H9 (cell line): Measurements from ENCODE around the gene PLXNC1. TPM values are rescaled to one million over a fixed set of nuclear protein-coding genes. Genes with fewer than 3 reads are reported as not detected.
A peak's percentile ranks its signal among the peaks of the same experiment; 100 is the strongest.

ENCODE experiments used
- DNase-seq: peaks from one replicate; pipeline ENCODE4 v3.0.0-alpha.2; 2017
- H2AFZ ChIP-seq: one replicate; pipeline ENCODE4 v1.6.1; 2013; ENCODE audit warnings: mild to moderate bottlenecking, low read length, control low read depth, moderate library complexity
- H2AK5ac ChIP-seq: 2 replicates; pipeline ENCODE4 v1.6.1; 2013; ENCODE audit warnings: low read length, control low read depth, mixed read lengths; ENCODE audit not compliant: insufficient read length
- H2BK120ac ChIP-seq: one replicate; pipeline ENCODE4 v1.6.1; 2013; ENCODE audit warnings: low read depth, mild to moderate bottlenecking, low read length, control low read depth, inconsistent platforms; ENCODE audit not compliant: poor library complexity, severe bottlenecking
- H2BK12ac ChIP-seq: 2 replicates; pipeline ENCODE4 v1.6.1; 2013; ENCODE audit warnings: low read length, control low read depth, mixed read lengths, low read depth; ENCODE audit not compliant: insufficient read length
- H2BK15ac ChIP-seq: 2 replicates; pipeline ENCODE4 v1.6.1; 2013; ENCODE audit warnings: low read depth, low read length, control low read depth
- H2BK20ac ChIP-seq: one replicate; pipeline ENCODE4 v1.6.1; 2013; ENCODE audit warnings: low read depth, mild to moderate bottlenecking, low read length, control low read depth, inconsistent platforms; ENCODE audit not compliant: poor library complexity, severe bottlenecking
- H2BK5ac ChIP-seq: 2 replicates; pipeline ENCODE4 v1.6.1; 2013; ENCODE audit warnings: low read length, control low read depth, mixed read lengths; ENCODE audit not compliant: insufficient read length
- H3K14ac ChIP-seq: 2 replicates; pipeline ENCODE4 v1.6.1; 2013; ENCODE audit warnings: low read length, control low read depth; ENCODE audit not compliant: insufficient read depth
- H3K18ac ChIP-seq: 2 replicates; pipeline ENCODE4 v1.6.1; 2013; ENCODE audit warnings: low read depth, mild to moderate bottlenecking, mixed read lengths, low read length, control low read depth; ENCODE audit not compliant: insufficient read length
- H3K23ac ChIP-seq: 2 replicates; pipeline ENCODE4 v1.6.1; 2013; ENCODE audit warnings: low read length, control low read depth, mixed read lengths, low read depth; ENCODE audit not compliant: insufficient read length
- H3K23me2 ChIP-seq: 2 replicates; pipeline ENCODE4 v1.6.1; 2013; ENCODE audit warnings: low read depth, mild to moderate bottlenecking, mixed read lengths, low read length, control low read depth; ENCODE audit not compliant: insufficient read length, poor library complexity, severe bottlenecking
- H3K27ac ChIP-seq: 2 replicates; pipeline ENCODE4 v1.5.1; 2013; ENCODE audit warnings: low read length, control low read depth, mixed read lengths, low read depth; ENCODE audit not compliant: insufficient read length
- H3K27me3 ChIP-seq: 2 replicates; pipeline ENCODE4 v1.6.1; 2013; ENCODE audit warnings: low read length, control low read depth, inconsistent platforms; ENCODE audit not compliant: insufficient read depth
- H3K4ac ChIP-seq: 2 replicates; pipeline ENCODE4 v1.6.1; 2013; ENCODE audit warnings: low read depth, mild to moderate bottlenecking, control low read depth, inconsistent platforms, low read length, moderate library complexity
- H3K4me1 ChIP-seq: 2 replicates; pipeline ENCODE4 v1.6.1; 2013; ENCODE audit warnings: low read length, control low read depth, inconsistent platforms; ENCODE audit not compliant: insufficient read depth
- H3K4me2 ChIP-seq: 2 replicates; pipeline ENCODE4 v1.6.1; 2013; ENCODE audit warnings: low read length, control low read depth, mixed read lengths; ENCODE audit not compliant: insufficient read length, insufficient read depth
- H3K56ac ChIP-seq: 2 replicates; pipeline ENCODE4 v1.6.1; 2013; ENCODE audit warnings: low read depth, mild to moderate bottlenecking, mixed read lengths, low read length, control low read depth; ENCODE audit not compliant: insufficient read length
- H3K79me1 ChIP-seq: 2 replicates; pipeline ENCODE4 v1.6.1; 2013; ENCODE audit warnings: low read depth, mild to moderate bottlenecking, moderate library complexity, low read length, control low read depth, inconsistent platforms; ENCODE audit not compliant: insufficient read depth, poor library complexity, severe bottlenecking
- H3K79me2 ChIP-seq: 2 replicates; pipeline ENCODE4 v1.6.1; 2013; ENCODE audit warnings: low read length, control low read depth, inconsistent platforms; ENCODE audit not compliant: insufficient read depth
- H3K9ac ChIP-seq: 2 replicates; pipeline ENCODE4 v1.6.1; 2013; ENCODE audit warnings: low read length, control low read depth, mixed read lengths; ENCODE audit not compliant: insufficient read length; ENCODE audit errors: extremely low read depth
- H3K9me3 ChIP-seq: one replicate; pipeline ENCODE4 v1.6.1; 2013; ENCODE audit warnings: low read depth, low read length, inconsistent platforms; ENCODE audit not compliant: control insufficient read depth
- H3T11ph ChIP-seq: one replicate; pipeline ENCODE4 v1.6.1; 2013; ENCODE audit warnings: mild to moderate bottlenecking, low read length, control low read depth, inconsistent platforms
- H4K20me1 ChIP-seq: one replicate; pipeline ENCODE4 v1.6.1; 2013; ENCODE audit not compliant: control insufficient read depth, insufficient read length, insufficient read depth
- H4K5ac ChIP-seq: 2 replicates; pipeline ENCODE4 v1.6.1; 2013; ENCODE audit warnings: low read depth, mild to moderate bottlenecking, mixed read lengths, low read length, control low read depth; ENCODE audit not compliant: insufficient read length
- H4K8ac ChIP-seq: replicated peaks from 2 replicates; pipeline ENCODE4 v1.6.1; 2013; ENCODE audit warnings: low read length, control low read depth, mixed read lengths, low read depth; ENCODE audit not compliant: insufficient read length
- H4K91ac ChIP-seq: 2 replicates; pipeline ENCODE4 v1.6.1; 2013; ENCODE audit warnings: low read depth, mild to moderate bottlenecking, moderate library complexity, mixed read lengths, low read length, control low read depth; ENCODE audit not compliant: insufficient read length
- H3K27ac Mint-ChIP-seq, 3 experiments: 2 replicates in 2 of 3; 3 replicates in 1 of 3; pipeline ENCODE4 v1.8.0; 2020 to 2021; ENCODE audit warnings: mixed read lengths in 3 of 3, mild to moderate bottlenecking in 1 of 3, moderate library complexity in 1 of 3
- H3K27me3 Mint-ChIP-seq: 2 replicates; pipeline ENCODE4 v1.8.0; 2021; ENCODE audit warnings: low read depth, mild to moderate bottlenecking, moderate library complexity, mixed read lengths
- H3K36me3 Mint-ChIP-seq, 3 experiments: 2 replicates in 2 of 3; 3 replicates in 1 of 3; pipeline ENCODE4 v1.8.0; 2020 to 2021; ENCODE audit warnings: low read depth in 3 of 3, mixed read lengths in 3 of 3; ENCODE audit not compliant: insufficient read depth in 1 of 3
- H3K4me1 Mint-ChIP-seq, 2 experiments: 2 replicates each; pipeline ENCODE4 v1.8.0; 2020; ENCODE audit warnings: mixed read lengths in 2 of 2
- H3K4me3 Mint-ChIP-seq, 2 experiments: 2 replicates in 1 of 2; 3 replicates in 1 of 2; pipeline ENCODE4 v1.8.0; 2020 to 2021; ENCODE audit warnings: mild to moderate bottlenecking in 2 of 2, mixed read lengths in 2 of 2, moderate library complexity in 1 of 2
- H3K9me3 Mint-ChIP-seq, 2 experiments: 2 replicates in 1 of 2; 3 replicates in 1 of 2; pipeline ENCODE4 v1.8.0; 2020; ENCODE audit warnings: mild to moderate bottlenecking in 2 of 2, mixed read lengths in 2 of 2, moderate library complexity in 1 of 2
- CTCF ChIP-seq: fragments of 200-600 bp; sonication (generic); conservative IDR thresholded peaks from 3 replicates; pipeline ENCODE4 v1.8.0; 2021; ENCODE audit warnings: antibody characterized with exemption, mild to moderate bottlenecking
- WGBS: extraction: QIAGEN DNeasy Blood & Tissue Kit; methylation state at CpG from one replicate; pipeline ENCODE4 v1.1.7; 2013; ENCODE audit warnings: missing lambda C conversion rate, low lambda C conversion rate, mixed read lengths; ENCODE audit not compliant: insufficient read length; ENCODE audit errors: extremely low coverage; 5-methylcytosine and 5-hydroxymethylcytosine counted together
- total RNA-seq: library from RNA; stranded (reverse); gene quantifications from 2 replicates; pipeline ENCODE4 v1.2.1, GENCODE V29; 2021

Gene PLXNC1
- total RNA-seq, 1 experiment from 2014 or later, result 1.2 TPM

GRCh38 chr12:94150240-94151121 is 2.1 kb downstream of the PLXNC1 start:
- no peaks in the 10 kb centered on the region for H3K36me3 Mint-ChIP-seq
- Histone ChIP-seq H3K56ac (no peak overlapping the region), H3K18ac (no peak overlapping the region), H4K5ac (no peak overlapping the region), H3K27me3 (peaks cover 50% of the 10 kb centered on the region), H3K4me2 (peak overlapping the region; percentile 78), H3K4me1 (no peaks in the 10 kb centered on the region; the same call in 1 of the 2 replicates), H2BK5ac (no peak overlapping the region), H3T11ph (no peak overlapping the region), H2AK5ac (no peak overlapping the region), H3K14ac (no peak overlapping the region), H3K23ac (no peak overlapping the region), H3K9me3 (no peaks in the 10 kb centered on the region), H3K23me2 (peaks cover 24% of the 10 kb centered on the region), H2BK120ac (no peak overlapping the region), H3K79me1 (no peaks in the 10 kb centered on the region), H4K91ac (no peak overlapping the region), H2AFZ (no peak overlapping the region), H4K20me1 (no peaks in the 10 kb centered on the region), H2BK20ac (no peak overlapping the region), H3K79me2 (no peaks in the 10 kb centered on the region), H4K8ac (no peak overlapping the region), H2BK12ac (no peak overlapping the region), H2BK15ac (no peak overlapping the region), H3K9ac (no peak overlapping the region), H3K4ac (no peak overlapping the region), H3K27ac (no peak overlapping the region)
- H3K27me3 Mint-ChIP-seq, result peaks cover 92% of the 10 kb centered on the region
- no peak for TF ChIP-seq CTCF
- H3K4me3 Mint-ChIP-seq, result peak overlapping the region; percentile 53 to 87
- H3K27ac Mint-ChIP-seq, result no peak overlapping the region
- peaks cover 28 to 41% of the 10 kb centered on the region in 2 experiments for H3K4me1 Mint-ChIP-seq
- no CpG with 5 or more reads among the region's 33 CpGs for WGBS
- DNase-seq, result peak; percentile 61
- no peaks in the 10 kb centered on the region for H3K9me3 Mint-ChIP-seq
